Neutrophil (primary cell): ENCODE measurements around the gene WDR72.

Experiments
- H3K27ac ChIP-seq: fragments of 200-600 bp; sonication (generic); 2 replicates; pipeline ENCODE4 v1.5.1; 2016; ENCODE audit warnings: mild to moderate bottlenecking, moderate library complexity
- H3K27me3 ChIP-seq: fragments of 200-600 bp; sonication (generic); 2 replicates; pipeline ENCODE4 v1.6.0; 2016; ENCODE audit warnings: mild to moderate bottlenecking
- H3K36me3 ChIP-seq: fragments of 200-600 bp; sonication (generic); 2 replicates; pipeline ENCODE4 v1.5.1; 2017
- H3K4me1 ChIP-seq, 2 experiments: fragments of 200-600 bp in 1 of 2; sonication (generic) in 1 of 2; 1 replicate in 1 of 2; 2 replicates in 1 of 2; pipeline versions ENCODE4 v1.5.1 to v1.6.1; 2013 to 2016; ENCODE audit warnings: low read depth in 1 of 2, low read length in 1 of 2, mild to moderate bottlenecking in 1 of 2, moderate library complexity in 1 of 2; ENCODE audit not compliant: control insufficient read depth in 1 of 2, insufficient read depth in 1 of 2
- H3K4me3 ChIP-seq, 2 experiments: fragments of 200-600 bp in 1 of 2; sonication (generic) in 1 of 2; 1 replicate in 1 of 2; 2 replicates in 1 of 2; pipeline ENCODE4 v1.5.1; 2013 to 2016; ENCODE audit warnings: low read depth in 1 of 2, low read length in 1 of 2, mild to moderate bottlenecking in 1 of 2, moderate library complexity in 1 of 2
- H3K9me3 ChIP-seq: fragments of 200-600 bp; sonication (generic); 2 replicates; pipeline ENCODE4 v1.5.1; 2016
- TF ChIP-seq, protein P1 (sequence below): fragments of 200-600 bp; sonication (generic); IDR thresholded peaks from 2 replicates; pipeline ENCODE4 v1.5.1; 2016; ENCODE audit warnings: antibody characterized with exemption

The WDR72 gene

DNA sequence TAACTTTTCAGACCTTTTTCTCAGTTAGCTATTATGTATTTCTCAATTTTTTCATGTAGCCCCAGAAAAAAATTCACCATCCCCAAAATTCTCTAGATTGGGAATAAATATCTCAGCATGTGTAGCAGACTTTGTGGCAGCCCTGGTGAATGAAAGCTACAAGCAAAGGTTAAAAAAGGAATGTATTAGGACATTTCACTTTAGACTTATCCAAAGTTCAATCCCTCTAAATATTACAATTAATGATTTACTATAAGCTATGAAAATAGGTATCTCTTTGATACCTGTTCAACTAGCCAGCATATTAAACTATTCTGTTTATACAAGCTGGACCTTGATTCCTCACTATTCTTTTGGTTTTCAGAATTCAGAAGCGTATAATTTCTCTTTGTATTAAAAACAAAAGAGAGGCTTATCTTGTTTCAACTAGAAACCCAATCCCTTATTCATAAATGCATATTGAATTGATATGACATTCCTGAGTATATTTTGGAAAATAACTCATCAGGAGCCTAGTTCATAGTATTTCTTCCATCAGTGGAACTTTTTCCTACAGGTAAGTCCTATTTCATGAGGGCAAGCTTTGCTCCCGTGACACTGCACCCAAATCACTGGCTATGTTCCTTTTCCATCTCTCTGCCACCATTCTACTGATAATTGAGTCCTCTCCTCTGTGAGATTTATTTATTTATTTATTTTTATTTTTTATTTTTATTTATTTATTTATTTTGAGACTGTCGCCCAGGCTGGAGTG is 38.0 kb downstream of the WDR72 start:
- H3K27ac ChIP-seq: no peak overlapping the region
- no peaks in the 10 kb centered on the region for H3K9me3 ChIP-seq
- TF ChIP-seq, protein P1, sequence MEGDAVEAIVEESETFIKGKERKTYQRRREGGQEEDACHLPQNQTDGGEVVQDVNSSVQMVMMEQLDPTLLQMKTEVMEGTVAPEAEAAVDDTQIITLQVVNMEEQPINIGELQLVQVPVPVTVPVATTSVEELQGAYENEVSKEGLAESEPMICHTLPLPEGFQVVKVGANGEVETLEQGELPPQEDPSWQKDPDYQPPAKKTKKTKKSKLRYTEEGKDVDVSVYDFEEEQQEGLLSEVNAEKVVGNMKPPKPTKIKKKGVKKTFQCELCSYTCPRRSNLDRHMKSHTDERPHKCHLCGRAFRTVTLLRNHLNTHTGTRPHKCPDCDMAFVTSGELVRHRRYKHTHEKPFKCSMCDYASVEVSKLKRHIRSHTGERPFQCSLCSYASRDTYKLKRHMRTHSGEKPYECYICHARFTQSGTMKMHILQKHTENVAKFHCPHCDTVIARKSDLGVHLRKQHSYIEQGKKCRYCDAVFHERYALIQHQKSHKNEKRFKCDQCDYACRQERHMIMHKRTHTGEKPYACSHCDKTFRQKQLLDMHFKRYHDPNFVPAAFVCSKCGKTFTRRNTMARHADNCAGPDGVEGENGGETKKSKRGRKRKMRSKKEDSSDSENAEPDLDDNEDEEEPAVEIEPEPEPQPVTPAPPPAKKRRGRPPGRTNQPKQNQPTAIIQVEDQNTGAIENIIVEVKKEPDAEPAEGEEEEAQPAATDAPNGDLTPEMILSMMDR: no peak
- H3K4me1 ChIP-seq: no peaks in the 10 kb centered on the region
- no peak overlapping the region for H3K4me3 ChIP-seq
- H3K36me3 ChIP-seq: no peaks in the 10 kb centered on the region
- H3K27me3 ChIP-seq: peaks cover 7% of the 10 kb centered on the region

DNA sequence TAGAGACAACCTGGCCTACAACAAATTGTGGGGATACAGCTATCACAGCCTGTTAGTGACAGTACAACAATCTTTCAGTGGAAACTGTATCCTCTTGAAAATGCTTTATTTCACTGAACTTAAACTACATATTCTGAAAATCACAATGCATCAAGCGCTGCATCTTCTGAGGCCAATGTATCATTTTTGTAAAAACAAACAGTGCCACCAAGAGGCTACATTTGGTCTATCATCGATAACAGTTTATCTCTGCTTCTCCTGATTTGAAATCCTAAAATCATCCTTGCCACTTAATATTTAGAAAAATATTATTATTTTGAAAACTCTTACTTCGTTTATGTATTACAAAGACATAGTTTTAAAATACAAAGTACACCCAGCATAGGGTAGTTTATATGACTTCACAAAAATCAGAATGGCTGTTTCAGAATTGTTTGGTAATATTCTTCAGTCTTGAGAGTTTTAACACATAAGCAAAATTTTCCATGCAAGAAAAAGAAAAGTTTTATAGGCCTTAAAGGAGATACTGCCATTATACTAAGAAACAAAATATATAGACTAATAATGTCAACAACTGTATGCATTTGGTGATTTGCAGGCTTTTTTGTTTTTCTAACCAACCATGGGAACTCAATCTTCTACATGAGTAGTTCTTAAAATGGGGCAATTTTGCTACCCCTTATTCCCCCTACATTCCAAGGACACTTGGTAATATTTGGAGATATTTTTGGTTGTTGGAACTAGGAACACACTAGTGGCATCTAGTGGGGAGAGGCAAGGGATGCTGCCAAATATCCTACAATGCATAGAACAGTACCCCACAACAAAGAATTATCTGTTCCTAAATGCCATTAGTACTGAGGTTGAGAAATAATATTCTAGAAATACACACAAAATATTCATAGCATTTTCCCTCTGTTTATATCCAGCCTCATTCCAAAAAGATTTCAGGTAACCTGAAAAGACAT is 42.3 kb downstream of the WDR72 start:
- Histone ChIP-seq H3K27ac (no peak overlapping the region), H3K4me3 (no peak overlapping the region), H3K4me1 (no peaks in the 10 kb centered on the region), H3K36me3 (no peaks in the 10 kb centered on the region), H3K27me3 (peaks cover 7% of the 10 kb centered on the region), H3K9me3 (no peaks in the 10 kb centered on the region)
- TF ChIP-seq, protein P1: no peak

GRCh38 chr15:53713218-53713617 is 46.2 kb downstream of the WDR72 start:
- TF ChIP-seq, protein P1: no peak
- Histone ChIP-seq H3K4me1 (no peaks in the 10 kb centered on the region), H3K9me3 (no peaks in the 10 kb centered on the region), H3K27me3 (peaks cover 4% of the 10 kb centered on the region), H3K36me3 (no peaks in the 10 kb centered on the region), H3K27ac (no peak overlapping the region), H3K4me3 (no peak overlapping the region)

GRCh38 chr15:53710906-53711305 is 48.6 kb downstream of the WDR72 start:
- Histone ChIP-seq H3K36me3 (no peaks in the 10 kb centered on the region), H3K4me3 (no peak overlapping the region), H3K9me3 (no peaks in the 10 kb centered on the region), H3K27me3 (no peaks in the 10 kb centered on the region), H3K4me1 (no peaks in the 10 kb centered on the region), H3K27ac (no peak overlapping the region)
- TF ChIP-seq, protein P1: no peak

DNA sequence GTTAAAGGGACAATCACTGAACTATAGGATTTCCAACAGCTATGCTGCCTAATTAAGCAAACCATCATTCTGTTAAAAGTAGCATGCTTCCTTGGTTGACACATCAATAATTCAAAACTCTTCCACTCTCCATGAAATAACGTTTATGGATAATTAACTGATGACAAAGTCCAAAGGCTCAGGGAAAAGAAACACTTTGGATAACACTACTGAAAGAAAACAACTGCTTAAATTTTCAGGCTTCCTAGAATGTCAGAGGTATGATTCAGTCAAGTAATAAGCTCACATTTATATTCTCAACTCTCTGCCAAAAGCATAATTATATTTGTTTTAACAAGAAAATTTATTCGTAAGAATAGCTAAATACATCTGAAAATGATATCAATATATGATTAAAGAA is 49.6 kb downstream of the WDR72 start:
- TF ChIP-seq, protein P1: no peak
- Histone ChIP-seq H3K4me3 (no peak overlapping the region), H3K36me3 (no peaks in the 10 kb centered on the region)

More for the DNA sequence above, 49.6 kb downstream of the WDR72 start:
- Histone ChIP-seq H3K27me3 (no peaks in the 10 kb centered on the region), H3K4me1 (no peaks in the 10 kb centered on the region), H3K27ac (no peak overlapping the region), H3K9me3 (no peaks in the 10 kb centered on the region)
